ENCODE results near the gene OTULINL.

- TF ChIP-seq, protein P1, sequence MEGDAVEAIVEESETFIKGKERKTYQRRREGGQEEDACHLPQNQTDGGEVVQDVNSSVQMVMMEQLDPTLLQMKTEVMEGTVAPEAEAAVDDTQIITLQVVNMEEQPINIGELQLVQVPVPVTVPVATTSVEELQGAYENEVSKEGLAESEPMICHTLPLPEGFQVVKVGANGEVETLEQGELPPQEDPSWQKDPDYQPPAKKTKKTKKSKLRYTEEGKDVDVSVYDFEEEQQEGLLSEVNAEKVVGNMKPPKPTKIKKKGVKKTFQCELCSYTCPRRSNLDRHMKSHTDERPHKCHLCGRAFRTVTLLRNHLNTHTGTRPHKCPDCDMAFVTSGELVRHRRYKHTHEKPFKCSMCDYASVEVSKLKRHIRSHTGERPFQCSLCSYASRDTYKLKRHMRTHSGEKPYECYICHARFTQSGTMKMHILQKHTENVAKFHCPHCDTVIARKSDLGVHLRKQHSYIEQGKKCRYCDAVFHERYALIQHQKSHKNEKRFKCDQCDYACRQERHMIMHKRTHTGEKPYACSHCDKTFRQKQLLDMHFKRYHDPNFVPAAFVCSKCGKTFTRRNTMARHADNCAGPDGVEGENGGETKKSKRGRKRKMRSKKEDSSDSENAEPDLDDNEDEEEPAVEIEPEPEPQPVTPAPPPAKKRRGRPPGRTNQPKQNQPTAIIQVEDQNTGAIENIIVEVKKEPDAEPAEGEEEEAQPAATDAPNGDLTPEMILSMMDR (IDR thresholded peaks at IDR 0.05), result no peak
- no peak for TF ChIP-seq POLR2AphosphoS5 (IDR thresholded peaks at IDR 0.05)
Observed at GRCh38 chr5:14577079-14577725, 4.4 kb upstream of the OTULINL start.

All from breast epithelium (tissue), 3 donors.